ENCODE data around the gene POP4. TPM values are rescaled to one million over a fixed set of nuclear protein-coding genes. Genes with fewer than 3 reads are reported as not detected.

POP4 gene
- total and polyA plus RNA-seq, 2 of the 4 experiments (the other 2 are of a cell fraction): 65.1 to 87.2 TPM

- TF ChIP-seq BHLHE40 (IDR thresholded peaks at IDR 0.05; ENCODE audit: low read depth, low read length) (no peak), CHD1 (IDR thresholded peaks at IDR 0.05; ENCODE audit: low read depth, low read length) (no peak), FOS (IDR thresholded peaks at IDR 0.05; ENCODE audit: low read depth, low read length) (no peak), POLR2A (IDR thresholded peaks at IDR 0.05; ENCODE audit: low read depth, low read length) (no peak)
Measured at GRCh38 chr19:29612121-29612520, 6.0 kb downstream of the POP4 start (continued).

GRCh38 chr19:29612801-29613595 lies 6.9 kb downstream of the POP4 start:
- no peak overlapping the region for H2AFZ ChIP-seq (replicated peaks; ENCODE audit: low read length, poor library complexity)
- no peaks in the 10 kb centered on the region for H4K20me1 ChIP-seq (ENCODE audit: insufficient read depth, low read length)
- no peak overlapping the region for H4K8ac ChIP-seq (ENCODE audit: low read depth in 2 of 2, low read length in 2 of 2)
- H2BK120ac ChIP-seq (ENCODE audit: low read depth, low read length): no peak overlapping the region
- no peak overlapping the region for H3K18ac ChIP-seq (ENCODE audit: low read depth, low read length)
- no peak overlapping the region for H3K4ac ChIP-seq (ENCODE audit: low read depth, low read length)
- H3K4me3 ChIP-seq (ENCODE audit: insufficient read depth, low read depth, low read length): no peak overlapping the region
- peaks cover 52% of the 10 kb centered on the region for H3K36me3 ChIP-seq (ENCODE audit: control insufficient read depth, insufficient read depth, low read length)
- H2AK5ac ChIP-seq (ENCODE audit: low read depth, low read length): no peak overlapping the region
- no peaks in the 10 kb centered on the region for H3K79me1 ChIP-seq (ENCODE audit: low read depth in 1 of 2, low read length in 2 of 2)
- no peak overlapping the region for H2BK5ac ChIP-seq (ENCODE audit: low read depth, low read length, poor library complexity, severe bottlenecking)
- POLR2A ChIA-PET (ENCODE audit: unreplicated experiment): no interaction called here
- no peak overlapping the region for H3K4me2 ChIP-seq (ENCODE audit: low read depth, low read length)
- in situ Hi-C loops (cut with MboI; ENCODE audit: low sequenced_read_pairs): loop anchor here (5.0 kb wide), 1 partner anchor 79 kb away; no protein-coding TSS in a partner anchor
- H3K23ac ChIP-seq (ENCODE audit: low read depth, low read length): no peak overlapping the region
- TF ChIP-seq MAZ (IDR thresholded peaks at IDR 0.05; ENCODE audit: borderline replicate concordance, low read depth, low read length) (no peak), BHLHE40 (IDR thresholded peaks at IDR 0.05; ENCODE audit: low read depth, low read length) (no peak), RFX5 (IDR thresholded peaks at IDR 0.05; ENCODE audit: low read depth, low read length) (no peak), CHD1 (IDR thresholded peaks at IDR 0.05; ENCODE audit: low read depth, low read length) (no peak), SMC3 (IDR thresholded peaks at IDR 0.05; ENCODE audit: low read depth, low read length) (no peak), MXI1 (IDR thresholded peaks at IDR 0.05; ENCODE audit: borderline replicate concordance, low read depth, low read length) (no peak), CTCF (conservative IDR thresholded peaks at IDR 0.05; ENCODE audit: low read depth, low read length) (no peak), CEBPB (IDR thresholded peaks at IDR 0.05; ENCODE audit: low read depth, low read length) (no peak), USF2 (IDR thresholded peaks at IDR 0.05; ENCODE audit: low read depth, low read length) (no peak), NFE2L2 (IDR thresholded peaks at IDR 0.05; ENCODE audit: low read depth, low read length) (no peak), POLR2A (IDR thresholded peaks at IDR 0.05; ENCODE audit: low read depth, low read length) (no peak), MAFK (IDR thresholded peaks at IDR 0.05; ENCODE audit: low read depth, low read length) (no peak), RCOR1 (IDR thresholded peaks at IDR 0.05; ENCODE audit: insufficient replicate concordance, low read length) (no peak), FOS (IDR thresholded peaks at IDR 0.05; ENCODE audit: low read depth, low read length) (no peak)
- H3K9me3 ChIP-seq (ENCODE audit: control insufficient read depth, insufficient read depth, low read length): no peaks in the 10 kb centered on the region
- no peak overlapping the region for H2BK20ac ChIP-seq (ENCODE audit: low read depth, low read length)
- intact Hi-C loops (cut with micrococcal nuclease): loop anchor here (5.0 kb wide), 1 partner anchor 259 kb away; no protein-coding TSS in a partner anchor
- H3K27me3 ChIP-seq (ENCODE audit: control insufficient read depth, insufficient read depth, low read length): no peaks in the 10 kb centered on the region
- H3K4me1 ChIP-seq (ENCODE audit: control insufficient read depth, insufficient read depth, low read length): no peaks in the 10 kb centered on the region
- CTCF ChIA-PET: interaction anchor here (4.1 kb wide), 1 partner anchor 103 kb away, joined by 46 read pairs; no protein-coding TSS in a partner anchor
- ATAC-seq (ENCODE audit: low read depth) (no peak), DNase-seq (no peak)
- H2BK15ac ChIP-seq (ENCODE audit: low read depth, low read length): no peak overlapping the region
- no peak overlapping the region for H3K27ac ChIP-seq (ENCODE audit: insufficient read depth, low read length)
- no peak overlapping the region for H3K9ac ChIP-seq (ENCODE audit: low read depth, low read length)
- 94% methylated on average over 15 of the region's 21 CpGs; no CpG with 5 or more reads in 1 of the 2 experiments for WGBS, 2 experiments (ENCODE audit: extremely low coverage in 2 of 2, insufficient read length in 1 of 2)
- dilution Hi-C loops (cut with HindIII; ENCODE audit: low sequenced_read_pairs, unreplicated experiment): no loop called here
- no peak overlapping the region for H3K14ac ChIP-seq (replicated peaks; ENCODE audit: low read depth, low read length)
- peak overlapping the region; percentile 19 for H2AK9ac ChIP-seq (replicated peaks; ENCODE audit: low read depth, low read length, poor library complexity)
- H3K9me1 ChIP-seq (ENCODE audit: insufficient read depth, low read length): no peaks in the 10 kb centered on the region
- BruUV-seq (replicated peaks): no TSS peak
- no peak overlapping the region for H3K56ac ChIP-seq (ENCODE audit: extremely low read depth, insufficient read depth, low read length)
- H4K5ac ChIP-seq (ENCODE audit: low read depth, low read length): no peak overlapping the region
- H4K91ac ChIP-seq (ENCODE audit: insufficient read depth, low read depth, low read length): no peak overlapping the region
